Activated T-cell treated with anti-CD3 and anti-CD28 coated beads for 4 hours (primary cell): ENCODE data around the gene STK11.

Experiments
- DNase-seq: peaks from one replicate; pipeline ENCODE4 v3.0.0-alpha.2; 2020

The STK11 gene, protein sequence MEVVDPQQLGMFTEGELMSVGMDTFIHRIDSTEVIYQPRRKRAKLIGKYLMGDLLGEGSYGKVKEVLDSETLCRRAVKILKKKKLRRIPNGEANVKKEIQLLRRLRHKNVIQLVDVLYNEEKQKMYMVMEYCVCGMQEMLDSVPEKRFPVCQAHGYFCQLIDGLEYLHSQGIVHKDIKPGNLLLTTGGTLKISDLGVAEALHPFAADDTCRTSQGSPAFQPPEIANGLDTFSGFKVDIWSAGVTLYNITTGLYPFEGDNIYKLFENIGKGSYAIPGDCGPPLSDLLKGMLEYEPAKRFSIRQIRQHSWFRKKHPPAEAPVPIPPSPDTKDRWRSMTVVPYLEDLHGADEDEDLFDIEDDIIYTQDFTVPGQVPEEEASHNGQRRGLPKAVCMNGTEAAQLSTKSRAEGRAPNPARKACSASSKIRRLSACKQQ

DNA sequence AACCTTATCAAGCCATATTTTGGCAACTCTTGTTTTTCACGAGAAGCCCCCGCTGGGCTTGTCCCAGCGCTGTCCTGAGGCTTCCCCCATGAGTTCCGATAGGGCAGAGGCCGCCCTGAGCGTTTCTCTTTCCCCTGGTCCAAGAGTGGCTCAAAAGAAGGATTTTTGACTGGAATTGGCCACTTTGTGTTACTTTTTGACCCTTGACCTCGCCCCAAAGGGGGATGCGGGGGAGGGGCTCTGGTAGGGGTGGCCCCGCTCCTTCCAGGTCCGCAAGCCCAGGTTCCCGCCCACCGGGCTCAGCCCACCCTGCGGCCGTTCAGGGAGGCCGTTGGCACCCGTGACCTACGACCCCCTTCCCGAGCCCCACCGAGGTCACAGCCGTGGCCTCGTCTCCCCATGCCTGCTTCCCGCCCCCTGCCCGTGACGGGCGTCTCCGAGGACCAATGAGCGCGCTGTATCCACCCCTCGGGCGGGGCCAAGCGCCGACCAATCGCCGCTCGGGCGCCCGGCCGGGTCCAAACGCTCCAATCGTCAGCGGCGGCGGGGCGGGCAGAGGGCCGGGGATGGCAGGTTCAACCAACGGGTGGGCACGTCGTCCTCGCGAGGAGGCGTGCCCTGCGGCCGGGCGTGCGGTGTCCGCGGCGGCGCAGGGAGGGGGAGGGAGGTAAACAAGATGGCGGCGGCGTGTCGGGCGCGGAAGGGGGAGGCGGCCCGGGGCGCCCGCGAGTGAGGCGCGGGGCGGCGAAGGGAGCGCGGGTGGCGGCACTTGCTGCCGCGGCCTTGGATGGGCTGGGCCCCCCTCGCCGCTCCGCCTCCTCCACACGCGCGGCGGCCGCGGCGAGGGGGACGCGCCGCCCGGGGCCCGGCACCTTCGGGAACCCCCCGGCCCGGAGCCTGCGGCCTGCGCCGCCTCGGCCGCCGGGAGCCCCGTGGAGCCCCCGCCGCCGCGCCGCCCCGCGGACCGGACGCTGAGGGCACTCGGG, at the start of gene STK11:
TSS of gene STK11 (plus strand) at position 665 of the 986 bp plus-strand sequence. CDS start 1,136 bp downstream, outside the sequence.
- DNase-seq, result peak; percentile 99

DNA sequence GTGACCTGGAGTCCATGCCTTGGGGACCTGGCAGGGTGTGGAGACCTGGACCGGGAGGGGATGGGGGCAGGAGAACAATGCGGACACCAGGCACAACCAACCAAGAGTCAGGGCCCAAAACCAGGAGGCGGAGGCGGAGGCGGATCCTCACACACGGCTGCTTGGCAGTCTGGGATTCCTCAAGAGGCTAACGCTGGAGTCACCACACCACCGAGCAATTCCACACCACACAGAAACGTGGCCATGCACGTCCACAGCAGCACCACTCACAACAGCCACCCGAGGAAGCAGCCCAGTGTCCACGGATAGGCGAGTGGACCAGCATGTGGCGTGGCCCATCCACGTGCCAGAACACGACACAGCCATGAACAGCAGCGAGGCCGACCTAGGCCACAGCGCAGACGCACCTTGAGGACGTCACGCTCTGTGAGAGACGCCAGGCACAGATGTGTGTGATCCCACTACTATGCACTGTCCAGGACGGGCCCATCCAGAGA, 49.2 kb upstream of the STK11 start:
- no peak for DNase-seq

DNA sequence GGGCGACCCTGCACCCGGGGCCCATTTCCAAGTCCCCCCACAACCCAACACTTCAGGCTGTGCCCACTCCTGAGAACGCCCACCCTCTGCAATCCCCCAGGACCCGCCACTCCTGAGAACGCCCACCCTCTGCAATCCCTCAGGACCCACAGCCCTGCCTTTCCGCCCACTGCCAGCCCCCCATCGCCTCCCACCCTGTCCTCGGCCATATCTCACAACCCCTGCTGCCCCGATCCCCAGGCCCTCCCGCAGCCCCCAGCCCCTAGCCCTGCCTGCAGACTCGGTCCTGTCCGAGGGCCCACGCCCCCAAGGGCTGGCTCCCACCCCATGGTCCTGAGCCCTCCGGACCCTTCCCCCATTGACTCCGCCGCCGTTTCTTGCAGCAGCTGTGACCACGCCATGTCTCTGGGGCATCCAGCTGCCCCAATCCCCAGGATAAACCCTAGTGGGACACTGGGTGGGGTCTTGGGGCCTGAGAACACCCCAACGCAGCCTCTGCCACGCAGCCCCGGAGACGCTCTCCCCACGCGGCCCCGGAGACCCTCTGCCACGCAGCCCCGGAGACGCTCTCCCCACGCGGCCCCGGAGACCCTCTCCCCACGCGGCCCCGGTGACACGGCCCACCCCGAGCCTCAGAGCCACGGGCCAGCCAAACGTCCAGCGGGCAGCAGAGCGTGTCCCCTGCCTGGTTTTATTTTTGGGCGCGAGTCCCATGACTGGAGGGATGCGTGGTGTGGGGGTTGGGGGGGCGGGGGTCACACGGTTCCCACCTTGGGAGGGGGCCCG, 48.6 kb upstream of the STK11 start:
- no peak for DNase-seq

- DNase-seq, result no peak
These were observed 47.4 kb upstream of the STK11 start for GRCh38 chr19:1157931-1158884.

DNA sequence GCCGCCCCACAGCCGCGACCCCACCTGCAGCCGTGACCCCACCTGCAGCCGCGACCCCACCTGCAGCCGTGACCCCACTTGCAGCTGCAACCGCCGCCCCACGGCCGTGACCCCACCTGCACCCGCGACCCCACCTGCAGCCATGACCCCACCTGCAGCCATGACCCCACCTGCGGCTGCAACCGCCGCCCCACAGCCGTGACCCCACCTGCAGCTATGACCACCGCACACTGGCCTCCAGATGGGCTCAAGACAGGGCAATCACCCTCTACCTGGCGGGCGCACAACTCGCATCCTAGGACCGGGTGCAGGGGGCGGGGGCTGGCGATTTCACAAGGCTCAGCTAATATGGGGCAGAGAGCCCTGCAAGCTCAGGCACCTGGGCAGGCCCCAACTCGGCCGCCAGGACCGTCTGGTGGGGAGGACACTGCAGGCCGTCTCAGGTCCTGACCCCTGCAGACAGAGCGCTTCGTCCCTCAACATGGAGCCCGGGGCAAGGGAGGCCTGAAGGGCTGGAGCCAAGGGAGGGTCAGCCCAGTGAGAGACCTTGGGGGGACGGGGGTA, 46.6 kb upstream of the STK11 start:
- no peak for DNase-seq

DNA sequence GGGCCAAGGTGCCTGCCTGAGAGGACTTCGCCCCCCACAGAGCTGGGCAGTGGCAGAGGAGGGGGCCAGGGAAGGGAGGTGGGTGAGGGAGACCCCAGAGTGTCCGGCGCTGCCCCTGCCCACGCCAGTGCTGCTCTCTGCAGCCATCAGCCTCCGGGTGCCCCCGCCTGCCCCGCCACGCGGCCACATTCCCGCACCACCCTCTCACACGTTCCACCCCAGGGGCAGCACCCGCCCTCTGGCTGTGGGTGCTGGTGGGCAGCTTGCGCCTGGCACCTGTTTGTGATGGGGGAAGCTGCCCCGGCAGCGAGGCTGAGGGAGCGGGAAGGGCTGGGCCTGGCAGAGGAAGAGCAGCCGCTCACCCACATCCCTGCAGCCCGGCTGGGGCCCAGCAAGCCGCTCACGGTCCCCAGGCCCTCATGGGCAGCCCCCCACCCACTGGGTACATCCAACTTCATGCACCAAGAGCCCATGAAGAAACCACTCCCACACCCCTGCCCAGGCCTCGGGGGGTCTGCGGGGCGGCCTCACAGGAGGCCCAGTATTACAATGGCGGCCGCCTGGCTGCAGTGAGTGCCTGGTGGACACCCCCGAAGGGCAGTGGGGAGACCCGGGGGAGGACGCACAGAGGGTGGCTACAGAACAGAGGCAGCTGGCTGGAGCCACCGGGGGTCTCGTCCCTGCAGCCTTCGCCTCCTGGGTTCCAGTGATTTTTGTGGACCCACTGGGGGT, 45.5 kb upstream of the STK11 start:
- DNase-seq, result no peak

- DNase-seq, result no peak
These were observed 43.9 kb upstream of the STK11 start for GRCh38 chr19:1161716-1162115.

DNA sequence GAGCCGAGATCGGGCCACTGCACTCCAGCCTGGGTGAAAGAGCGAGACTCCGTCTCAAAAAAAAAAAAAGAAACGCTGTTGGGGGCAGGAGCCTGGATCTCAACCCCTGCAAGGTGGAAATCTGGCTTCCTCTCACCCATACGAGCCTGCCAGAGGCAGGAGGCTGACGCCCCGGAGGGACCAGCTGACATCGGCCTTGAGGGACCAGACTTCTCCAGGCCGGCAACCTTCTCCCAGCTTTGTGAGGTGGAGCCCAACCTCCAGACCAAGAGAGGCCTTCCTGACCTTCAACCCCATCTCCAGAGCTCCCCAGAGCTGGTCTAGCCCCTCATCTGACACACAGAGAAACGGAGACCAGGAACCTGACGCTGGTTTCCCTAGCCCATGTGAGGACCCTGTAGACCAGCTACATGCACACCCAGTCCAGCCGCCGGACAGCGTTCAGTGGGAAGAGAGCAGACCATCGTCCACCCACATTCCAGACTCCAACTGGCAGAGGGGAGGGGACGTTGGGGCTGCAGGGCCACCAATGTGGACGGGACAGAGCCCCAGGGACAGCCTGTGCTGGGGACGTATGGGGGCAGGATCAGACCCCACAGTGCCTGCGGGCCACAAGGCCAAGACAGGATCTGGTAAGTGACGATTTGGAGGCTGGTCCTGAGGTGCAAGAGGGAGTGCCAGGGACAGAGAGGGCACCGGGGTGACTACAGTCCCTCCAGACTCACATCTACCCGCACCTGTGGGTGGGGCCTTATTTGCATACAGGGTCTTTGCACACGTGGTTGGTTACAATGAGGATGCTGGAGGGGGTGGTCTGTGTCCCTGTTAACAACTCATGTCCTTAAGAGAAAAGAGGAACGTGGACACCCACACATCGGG, 42.9 kb upstream of the STK11 start:
- no peak for DNase-seq

DNA sequence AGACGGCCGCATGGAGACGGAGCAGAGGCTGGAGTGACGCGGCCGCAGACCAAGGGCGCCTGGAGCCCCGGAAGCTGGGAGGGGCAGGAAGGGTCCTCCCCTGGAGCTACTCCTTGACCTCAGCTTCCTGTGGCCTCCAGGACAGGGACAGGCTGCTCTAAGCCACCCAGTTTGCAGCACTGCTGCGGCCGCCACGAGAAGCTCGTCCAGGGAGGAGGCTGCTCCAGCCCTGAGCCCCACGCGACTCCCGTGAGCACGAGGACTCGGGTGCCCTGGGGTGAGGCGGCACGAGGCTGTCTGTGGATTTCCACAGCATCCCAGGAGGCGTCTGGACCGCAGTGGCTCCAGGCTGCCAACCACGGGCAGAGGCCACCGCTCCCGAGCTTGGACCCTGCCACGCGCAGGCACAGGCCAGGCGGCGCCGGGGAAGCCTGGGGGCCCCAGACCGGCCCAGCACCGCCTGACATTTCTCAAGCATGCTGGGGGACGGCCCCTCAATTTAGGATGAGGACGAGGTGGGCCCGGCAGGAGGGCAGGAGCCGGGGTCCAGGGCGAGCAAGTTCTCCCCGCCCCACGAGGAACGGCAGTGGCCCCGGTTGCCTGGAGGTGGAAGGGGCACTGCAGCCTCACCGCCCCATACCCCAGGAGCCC, 42.2 kb upstream of the STK11 start:
- no peak for DNase-seq

DNA sequence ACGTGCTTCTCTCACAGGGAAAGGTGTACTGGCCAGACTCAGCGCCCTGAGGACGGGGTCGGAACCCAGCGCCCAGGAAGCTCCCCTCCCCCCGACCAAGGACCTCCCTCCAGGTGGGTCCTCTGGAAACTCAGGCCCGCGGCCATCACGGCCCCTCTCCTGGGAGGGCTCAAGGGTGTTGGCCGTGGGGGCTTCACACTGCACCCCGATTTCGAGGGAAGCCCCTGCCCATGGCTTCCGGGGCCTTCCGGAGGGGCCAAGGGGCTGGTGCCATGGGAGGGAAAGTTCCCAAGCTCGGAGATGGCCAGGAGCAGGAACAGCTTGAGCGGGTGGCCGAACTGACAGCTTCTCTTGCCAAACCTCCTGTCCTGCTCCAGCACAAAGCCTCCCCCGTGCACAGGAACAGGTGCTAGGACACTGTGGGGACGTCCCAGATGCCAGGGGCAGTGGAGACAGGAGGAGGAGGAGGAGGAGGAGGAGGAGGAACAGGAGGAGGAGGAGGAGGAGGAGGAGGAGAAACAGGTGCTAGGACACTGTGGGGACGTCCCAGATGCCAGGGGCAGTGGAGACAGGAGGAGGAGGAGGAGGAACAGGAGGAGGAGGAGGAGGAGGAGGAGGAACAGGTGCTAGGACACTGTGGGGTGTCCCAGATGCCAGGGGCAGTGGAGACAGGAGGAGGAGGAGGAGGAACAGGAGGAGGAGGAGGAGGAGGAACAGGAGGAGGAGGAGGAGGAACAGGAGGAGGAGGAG, 41.5 kb upstream of the STK11 start:
- DNase-seq, result no peak

DNA sequence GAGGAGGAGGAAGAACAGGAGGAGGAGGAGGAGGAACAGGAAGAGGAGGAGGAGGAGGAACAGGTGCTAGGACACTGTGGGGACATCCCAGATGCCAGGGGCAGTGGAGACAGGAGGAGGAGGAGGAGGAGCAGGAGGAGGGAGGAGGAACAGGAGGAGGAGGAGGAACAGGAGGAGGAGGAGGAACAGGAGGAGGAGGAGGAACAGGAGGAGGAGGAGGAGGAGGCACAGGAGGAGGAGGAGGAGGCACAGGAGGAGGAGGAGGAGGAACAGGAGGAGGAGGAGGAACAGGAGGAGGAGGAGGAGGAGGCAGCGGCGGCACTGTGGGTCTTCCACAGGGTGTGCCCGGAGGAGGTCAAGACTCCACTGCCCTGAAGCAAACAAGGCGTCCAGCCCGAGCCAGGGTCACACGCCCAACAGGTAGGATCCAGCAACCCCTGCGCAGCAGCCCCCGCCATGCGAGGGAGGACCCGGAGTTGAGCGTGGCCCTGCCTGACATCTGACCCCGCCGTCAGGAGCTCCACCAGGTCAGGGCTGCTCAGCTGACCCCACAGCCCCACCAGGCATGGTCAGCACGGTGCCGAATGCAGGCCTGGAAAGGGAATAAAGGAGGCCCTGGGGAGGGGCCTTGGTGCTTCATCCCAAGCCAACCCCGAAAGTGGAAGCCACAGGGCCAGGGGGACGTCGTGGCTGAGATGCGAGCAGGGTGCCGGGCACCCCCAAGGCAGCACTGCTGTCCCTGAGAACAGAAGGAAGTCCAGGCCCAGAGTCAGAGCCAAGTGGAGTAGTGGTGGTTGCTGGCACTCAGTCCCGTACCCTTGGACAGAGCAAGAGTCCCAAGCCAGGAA, 40.7 kb upstream of the STK11 start:
- DNase-seq, result no peak

DNA sequence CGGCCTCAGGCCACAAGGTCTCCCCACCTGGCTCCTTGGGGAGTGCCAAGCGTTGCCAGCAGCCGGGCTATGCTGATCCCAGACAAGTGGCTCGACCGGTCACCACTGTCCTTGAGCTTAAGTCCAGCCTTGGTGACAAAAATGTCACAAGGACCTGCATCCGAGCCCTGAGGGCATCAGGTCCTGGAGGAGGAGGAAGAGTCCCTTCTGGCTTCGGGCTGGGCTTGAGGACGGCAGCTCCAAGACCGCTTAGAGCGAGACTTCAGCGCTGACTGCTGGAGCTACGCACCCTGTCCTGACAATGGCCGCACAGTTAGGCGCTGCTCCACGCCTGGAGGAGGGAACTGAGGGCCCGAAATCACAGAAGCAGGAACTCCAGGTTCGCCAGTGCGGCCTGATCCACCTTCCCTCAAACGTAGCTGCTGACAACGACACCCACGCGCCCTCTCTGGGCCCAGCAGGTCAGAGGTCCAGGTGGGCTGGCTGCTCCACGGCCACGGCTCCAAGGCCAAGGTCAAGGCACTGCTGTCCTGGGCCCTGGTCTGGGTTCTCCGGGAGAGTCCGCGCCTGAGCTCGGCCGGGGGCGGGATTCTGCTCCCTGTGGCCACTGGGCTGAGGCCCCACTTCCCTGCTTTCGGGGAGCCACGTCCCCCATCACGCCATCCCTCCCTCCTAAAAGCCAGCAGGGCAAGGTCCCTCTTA, 38.6 kb upstream of the STK11 start:
- DNase-seq, result no peak

- no peak for DNase-seq
These were observed 37.6 kb upstream of the STK11 start for GRCh38 chr19:1167687-1168571.

- no peak for DNase-seq
These were observed 36.8 kb upstream of the STK11 start for GRCh38 chr19:1168572-1169410.
